Myocyte (in vitro differentiated cells): ENCODE measurements around the gene GLUD2. TPM values are rescaled to one million over a fixed set of nuclear protein-coding genes. Genes with fewer than 3 reads are reported as not detected.

Source experiments
- total RNA-seq: library from RNA; depleted of rRNA; stranded (reverse); fragments of >200 nt; gene quantifications from 2 replicates; pipeline ENCODE4 v1.2.3, GENCODE V29; 2014

GLUD2 gene
- total RNA-seq, 1 donor from 2014 or later, result 0.48 TPM

Other genes starting within 250 kb of the GLUD2 start
- not detected in 2 replicates for gene CT47B1, start 171.7 kb upstream of the GLUD2 start, total RNA-seq
- not detected in 2 replicates for gene CT47A11, start 110.5 kb upstream of the GLUD2 start, total RNA-seq
- not detected in 2 replicates for gene CT47A10, start 105.6 kb upstream of the GLUD2 start, total RNA-seq
- not detected in 2 replicates for gene CT47A9, start 100.7 kb upstream of the GLUD2 start, total RNA-seq
- not detected in 2 replicates for gene CT47A8, start 95.9 kb upstream of the GLUD2 start, total RNA-seq
- gene CT47A7, start 91.0 kb upstream of the GLUD2 start, total RNA-seq, result not detected in 2 replicates
- not detected in 2 replicates for gene CT47A6, start 86.1 kb upstream of the GLUD2 start, total RNA-seq
- gene CT47A5, start 81.3 kb upstream of the GLUD2 start, total RNA-seq, result not detected in 2 replicates
- not detected in 2 replicates for gene CT47A4, start 76.4 kb upstream of the GLUD2 start, total RNA-seq
- not detected in 2 replicates for gene CT47A3, start 71.5 kb upstream of the GLUD2 start, total RNA-seq
- not detected in 2 replicates for gene CT47A2, start 66.7 kb upstream of the GLUD2 start, total RNA-seq
- gene CT47A1, start 61.9 kb upstream of the GLUD2 start, total RNA-seq, result not detected in 2 replicates